IMR-90 (cell line): Measurements from ENCODE around the gene MTX3. TPM values are rescaled to one million over a fixed set of nuclear protein-coding genes. Genes with fewer than 3 reads are reported as not detected.

ENCODE experiments used
- ATAC-seq: fragments of 200-7000 bp; cut with Tn5 transposase; 2 replicates; pipeline ENCODE4 v1.9.1; 2020; ENCODE audit warnings: low read depth, mild to moderate bottlenecking, moderate library complexity
- BruUV-seq: library from RNA; stranded (reverse); fragments of 400-500 nt; replicated peaks from 2 replicates; lab custom pipeline; 2021; lab: Mats Ljungman, UMichigan
- CTCF ChIA-PET: fragments of 300-600 bp; formaldehyde crosslinking; extraction: SDS; loops from one replicate; lab custom pipeline; 2021; ENCODE audit warnings: antibody characterized with exemption; lab: Yijun Ruan, JAX
- POLR2A ChIA-PET: fragments of 300-600 bp; sonication (Branson Sonifier 250); formaldehyde crosslinking; loops from one replicate; lab custom pipeline; 2022; ENCODE audit warnings: antibody characterized with exemption; ENCODE audit not compliant: unreplicated experiment; lab: Charles Lee
- DNase-seq: peaks from one replicate; pipeline ENCODE4 v3.0.0; 2013
- H2AFZ ChIP-seq: replicated peaks from 2 replicates; pipeline ENCODE3; 2013; ENCODE audit warnings: low read length, mild to moderate bottlenecking; ENCODE audit not compliant: poor library complexity
- H2AK5ac ChIP-seq: 2 replicates; pipeline ENCODE4 v1.6.1; 2013; ENCODE audit warnings: low read depth, low read length, inconsistent platforms
- H2AK9ac ChIP-seq: replicated peaks from 2 replicates; pipeline ENCODE3; 2013; ENCODE audit warnings: mild to moderate bottlenecking, low read depth, low read length, moderate library complexity; ENCODE audit not compliant: poor library complexity
- H2BK120ac ChIP-seq: 2 replicates; pipeline ENCODE4 v1.6.1; 2013; ENCODE audit warnings: low read depth, low read length, inconsistent platforms
- H2BK15ac ChIP-seq: 3 replicates; pipeline ENCODE4 v1.6.1; 2013; ENCODE audit warnings: low read depth, low read length, inconsistent platforms
- H2BK20ac ChIP-seq: 2 replicates; pipeline ENCODE4 v1.6.1; 2013; ENCODE audit warnings: low read depth, mild to moderate bottlenecking, inconsistent platforms, low read length, moderate library complexity
- H2BK5ac ChIP-seq: 2 replicates; pipeline ENCODE4 v1.6.1; 2013; ENCODE audit warnings: mild to moderate bottlenecking, low read depth, low read length, inconsistent platforms; ENCODE audit not compliant: poor library complexity, severe bottlenecking
- H3K14ac ChIP-seq: replicated peaks from 2 replicates; pipeline ENCODE4 v1.6.1; 2013; ENCODE audit warnings: low read depth, low read length, inconsistent platforms
- H3K18ac ChIP-seq: 2 replicates; pipeline ENCODE4 v1.6.1; 2013; ENCODE audit warnings: low read depth, low read length, control low read depth
- H3K23ac ChIP-seq: 2 replicates; pipeline ENCODE4 v1.6.1; 2013; ENCODE audit warnings: low read depth, low read length, inconsistent platforms
- H3K27ac ChIP-seq: 2 replicates; pipeline ENCODE4 v1.5.1; 2013; ENCODE audit warnings: mild to moderate bottlenecking, control low read depth, low read length; ENCODE audit not compliant: insufficient read depth
- H3K27me3 ChIP-seq: 2 replicates; pipeline ENCODE4 v1.6.1; 2013; ENCODE audit warnings: low read length; ENCODE audit not compliant: control insufficient read depth, insufficient read depth
- H3K36me3 ChIP-seq: 2 replicates; pipeline ENCODE4 v1.6.1; 2013; ENCODE audit warnings: low read length, mixed read lengths; ENCODE audit not compliant: control insufficient read depth, insufficient read depth
- H3K4ac ChIP-seq: 2 replicates; pipeline ENCODE4 v1.6.1; 2013; ENCODE audit warnings: low read depth, low read length, inconsistent platforms
- H3K4me1 ChIP-seq: 2 replicates; pipeline ENCODE4 v1.6.1; 2013; ENCODE audit warnings: low read length, mixed read lengths; ENCODE audit not compliant: control insufficient read depth, insufficient read depth
- H3K4me2 ChIP-seq: 2 replicates; pipeline ENCODE4 v1.6.1; 2013; ENCODE audit warnings: low read depth, mild to moderate bottlenecking, control low read depth, low read length, moderate library complexity
- H3K4me3 ChIP-seq: 2 replicates; pipeline ENCODE4 v1.5.1; 2013; ENCODE audit warnings: low read depth, mild to moderate bottlenecking, control low read depth, low read length, moderate library complexity; ENCODE audit not compliant: insufficient read depth
- H3K56ac ChIP-seq: 2 replicates; pipeline ENCODE4 v1.6.1; 2013; ENCODE audit warnings: low read length, inconsistent platforms; ENCODE audit not compliant: insufficient read depth; ENCODE audit errors: extremely low read depth
- H3K79me1 ChIP-seq, 2 experiments: 2 replicates each; pipeline ENCODE4 v1.6.1; 2013; ENCODE audit warnings: low read length in 2 of 2, inconsistent platforms in 1 of 2, low read depth in 1 of 2
- H3K9ac ChIP-seq: 2 replicates; pipeline ENCODE4 v1.6.1; 2013; ENCODE audit warnings: low read depth, low read length, control low read depth
- H3K9me1 ChIP-seq: 2 replicates; pipeline ENCODE4 v1.6.1; 2013; ENCODE audit warnings: low read length, inconsistent platforms; ENCODE audit not compliant: insufficient read depth
- H3K9me3 ChIP-seq: 2 replicates; pipeline ENCODE4 v1.6.1; 2013; ENCODE audit warnings: low read length; ENCODE audit not compliant: control insufficient read depth, insufficient read depth
- H4K20me1 ChIP-seq: 2 replicates; pipeline ENCODE4 v1.6.1; 2013; ENCODE audit warnings: low read length, inconsistent platforms; ENCODE audit not compliant: insufficient read depth
- H4K5ac ChIP-seq: 2 replicates; pipeline ENCODE4 v1.6.1; 2013; ENCODE audit warnings: mild to moderate bottlenecking, low read depth, low read length, control low read depth
- H4K8ac ChIP-seq, 2 experiments: 2 replicates each; pipeline ENCODE4 v1.6.1; 2013; ENCODE audit warnings: low read depth in 2 of 2, low read length in 2 of 2, control low read depth in 1 of 2, inconsistent platforms in 1 of 2
- H4K91ac ChIP-seq: 2 replicates; pipeline ENCODE4 v1.6.1; 2013; ENCODE audit warnings: low read depth, low read length, inconsistent platforms; ENCODE audit not compliant: insufficient read depth
- BHLHE40 ChIP-seq: fragments of 150-350 bp; IDR thresholded peaks from 2 replicates; pipeline ENCODE4 v1.6.1; 2016; ENCODE audit warnings: mild to moderate bottlenecking, low read depth, low read length
- CEBPB ChIP-seq: IDR thresholded peaks from 2 replicates; pipeline ENCODE4 v1.6.1; 2012; ENCODE audit warnings: low read depth, low read length, improper control_type of control experiment
- CHD1 ChIP-seq: IDR thresholded peaks from 2 replicates; pipeline ENCODE4 v1.6.1; 2012; ENCODE audit warnings: low read depth, low read length, improper control_type of control experiment
- FOS ChIP-seq: fragments of 150-350 bp; IDR thresholded peaks from 2 replicates; pipeline ENCODE4 v1.6.1; 2016; ENCODE audit warnings: low read depth, low read length
- MAFK ChIP-seq: IDR thresholded peaks from 2 replicates; pipeline ENCODE4 v1.6.1; 2012; ENCODE audit warnings: low read depth, low read length, improper control_type of control experiment
- MAZ ChIP-seq: IDR thresholded peaks from 2 replicates; pipeline ENCODE4 v1.6.1; 2012; ENCODE audit warnings: low read depth, mild to moderate bottlenecking, low read length, improper control_type of control experiment, moderate library complexity, borderline replicate concordance
- MXI1 ChIP-seq: IDR thresholded peaks from 2 replicates; pipeline ENCODE4 v1.6.1; 2012; ENCODE audit warnings: low read depth, mild to moderate bottlenecking, low read length, moderate library complexity, borderline replicate concordance
- NFE2L2 ChIP-seq: fragments of 150-350 bp; IDR thresholded peaks from 2 replicates; pipeline ENCODE4 v1.6.1; 2016; ENCODE audit warnings: low read depth, mild to moderate bottlenecking, low read length
- POLR2A ChIP-seq: IDR thresholded peaks from 2 replicates; pipeline ENCODE4 v1.6.1; 2012; ENCODE audit warnings: mild to moderate bottlenecking, low read depth, low read length
- RAD21 ChIP-seq: IDR thresholded peaks from 2 replicates; pipeline ENCODE4 v1.6.1; 2012; ENCODE audit warnings: low read length, improper control_type of control experiment
- RCOR1 ChIP-seq: IDR thresholded peaks from 2 replicates; pipeline ENCODE4 v1.6.1; 2012; ENCODE audit warnings: mild to moderate bottlenecking, low read length, improper control_type of control experiment; ENCODE audit not compliant: insufficient replicate concordance
- RFX5 ChIP-seq: IDR thresholded peaks from 2 replicates; pipeline ENCODE4 v1.8.0; 2012; ENCODE audit warnings: low read depth, mild to moderate bottlenecking, low read length, moderate library complexity
- SMC3 ChIP-seq: fragments of 150-350 bp; IDR thresholded peaks from 2 replicates; pipeline ENCODE4 v1.6.1; 2016; ENCODE audit warnings: low read depth, mild to moderate bottlenecking, antibody characterized with exemption, low read length, moderate library complexity
- WGBS, 2 experiments: methylation state at CpG; one replicate each; pipeline versions ENCODE4 v1.1.5 to v1.1.7; 2013; ENCODE audit warnings: missing lambda C conversion rate in 2 of 2; ENCODE audit not compliant: insufficient read length in 1 of 2; ENCODE audit errors: extremely low coverage in 2 of 2; 5-methylcytosine and 5-hydroxymethylcytosine counted together
- dilution Hi-C: fragments of 300-500 bp; cut with HindIII; formaldehyde crosslinking; loops from one replicate; pipeline ENCODE4 v1.14.3; 2018; ENCODE audit warnings: low sequenced_read_pairs; ENCODE audit not compliant: unreplicated experiment
- in situ Hi-C: fragments of 300-500 bp; cut with MboI; formaldehyde crosslinking; loops from 3 replicates; pipeline ENCODE4 v1.14.3; 2019; ENCODE audit warnings: low sequenced_read_pairs, inconsistent platforms, mixed read lengths
- intact Hi-C: fragments of 100-400 bp; cut with micrococcal nuclease; formaldehyde crosslinking; loops from 2 replicates; pipeline ENCODE4 v1.10.0; 2022
- polyA plus RNA-seq, 3 experiments: library from polyadenylated mRNA; depleted of rRNA; stranded (reverse); fragments of >200 nt; gene quantifications; 2 replicates each; pipeline ENCODE4 v1.2.3, GENCODE V29; 2012; ENCODE audit warnings: low replicate concordance in 1 of 3
- total RNA-seq: library from RNA; depleted of rRNA; stranded (reverse); fragments of >200 nt; gene quantifications from 2 replicates; pipeline ENCODE4 v1.2.3, GENCODE V29; 2012
- TF ChIP-seq, protein P1 (sequence below): conservative IDR thresholded peaks from 2 replicates; pipeline ENCODE4 v1.5.1; 2012; ENCODE audit warnings: mild to moderate bottlenecking, low read depth, low read length, improper control_type of control experiment
- TF ChIP-seq, protein P2 (sequence below): fragments of 150-350 bp; IDR thresholded peaks from 2 replicates; pipeline ENCODE4 v1.6.1; 2016; ENCODE audit warnings: low read depth, mild to moderate bottlenecking, low read length, moderate library complexity, borderline replicate concordance
- TF ChIP-seq, protein P3 (sequence below): fragments of 150-350 bp; IDR thresholded peaks from 2 replicates; pipeline ENCODE4 v1.6.1; 2017; ENCODE audit warnings: mild to moderate bottlenecking, antibody characterized with exemption, low read length, low read depth

The MTX3 gene
- total and polyA plus RNA-seq, 2 of the 4 experiments (the other 2 are of a cell fraction), result 6.6 to 12.7 TPM

DNA sequence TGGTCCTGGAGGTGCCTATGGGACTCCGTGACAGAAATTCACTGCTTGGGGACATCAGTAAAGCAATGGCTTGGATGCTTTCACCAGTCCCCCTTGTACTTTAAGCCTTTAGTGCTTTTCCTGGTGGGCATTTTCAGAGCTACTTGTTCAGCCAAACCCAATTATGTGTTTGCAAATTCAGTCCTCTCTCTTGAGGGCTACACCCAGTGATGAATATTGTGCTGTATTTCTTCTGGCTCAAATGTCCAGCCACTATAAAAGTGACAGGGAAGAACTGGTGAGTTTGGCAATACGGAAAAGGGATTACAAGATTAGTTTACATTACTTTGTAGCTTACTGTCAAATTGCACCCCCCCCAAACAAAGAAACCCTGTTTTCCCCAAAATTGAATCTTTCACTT lies 48.6 kb upstream of the MTX3 start:
- dilution Hi-C loops, result no loop called here
- H2BK5ac ChIP-seq, result no peak overlapping the region
- H3K56ac ChIP-seq, result no peak overlapping the region
- no peaks in the 10 kb centered on the region for H3K79me1 ChIP-seq
- 83% methylated on average over 1 of the region's 2 CpGs; no CpG with 5 or more reads in 1 of the 2 experiments for WGBS, 2 experiments
- H3K4me2 ChIP-seq, result no peak overlapping the region
- CTCF ChIA-PET, result no interaction called here
- no peak overlapping the region for H3K27ac ChIP-seq
- intact Hi-C loops, result no loop called here
- no peaks in the 10 kb centered on the region for H3K4me1 ChIP-seq
- H4K5ac ChIP-seq, result no peak overlapping the region
- H3K36me3 ChIP-seq, result no peaks in the 10 kb centered on the region
- POLR2A ChIA-PET, result no interaction called here
- no TSS peak for BruUV-seq
- TF ChIP-seq BHLHE40, result no peak
- TF ChIP-seq, protein P1, sequence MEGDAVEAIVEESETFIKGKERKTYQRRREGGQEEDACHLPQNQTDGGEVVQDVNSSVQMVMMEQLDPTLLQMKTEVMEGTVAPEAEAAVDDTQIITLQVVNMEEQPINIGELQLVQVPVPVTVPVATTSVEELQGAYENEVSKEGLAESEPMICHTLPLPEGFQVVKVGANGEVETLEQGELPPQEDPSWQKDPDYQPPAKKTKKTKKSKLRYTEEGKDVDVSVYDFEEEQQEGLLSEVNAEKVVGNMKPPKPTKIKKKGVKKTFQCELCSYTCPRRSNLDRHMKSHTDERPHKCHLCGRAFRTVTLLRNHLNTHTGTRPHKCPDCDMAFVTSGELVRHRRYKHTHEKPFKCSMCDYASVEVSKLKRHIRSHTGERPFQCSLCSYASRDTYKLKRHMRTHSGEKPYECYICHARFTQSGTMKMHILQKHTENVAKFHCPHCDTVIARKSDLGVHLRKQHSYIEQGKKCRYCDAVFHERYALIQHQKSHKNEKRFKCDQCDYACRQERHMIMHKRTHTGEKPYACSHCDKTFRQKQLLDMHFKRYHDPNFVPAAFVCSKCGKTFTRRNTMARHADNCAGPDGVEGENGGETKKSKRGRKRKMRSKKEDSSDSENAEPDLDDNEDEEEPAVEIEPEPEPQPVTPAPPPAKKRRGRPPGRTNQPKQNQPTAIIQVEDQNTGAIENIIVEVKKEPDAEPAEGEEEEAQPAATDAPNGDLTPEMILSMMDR, result no peak
- TF ChIP-seq RAD21, result no peak
- TF ChIP-seq, protein P2, sequence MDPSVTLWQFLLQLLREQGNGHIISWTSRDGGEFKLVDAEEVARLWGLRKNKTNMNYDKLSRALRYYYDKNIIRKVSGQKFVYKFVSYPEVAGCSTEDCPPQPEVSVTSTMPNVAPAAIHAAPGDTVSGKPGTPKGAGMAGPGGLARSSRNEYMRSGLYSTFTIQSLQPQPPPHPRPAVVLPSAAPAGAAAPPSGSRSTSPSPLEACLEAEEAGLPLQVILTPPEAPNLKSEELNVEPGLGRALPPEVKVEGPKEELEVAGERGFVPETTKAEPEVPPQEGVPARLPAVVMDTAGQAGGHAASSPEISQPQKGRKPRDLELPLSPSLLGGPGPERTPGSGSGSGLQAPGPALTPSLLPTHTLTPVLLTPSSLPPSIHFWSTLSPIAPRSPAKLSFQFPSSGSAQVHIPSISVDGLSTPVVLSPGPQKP, result no peak
- TF ChIP-seq CHD1, result no peak
- TF ChIP-seq RFX5, result no peak
- TF ChIP-seq MXI1, result no peak
- TF ChIP-seq CEBPB, result no peak
- TF ChIP-seq, protein P3, sequence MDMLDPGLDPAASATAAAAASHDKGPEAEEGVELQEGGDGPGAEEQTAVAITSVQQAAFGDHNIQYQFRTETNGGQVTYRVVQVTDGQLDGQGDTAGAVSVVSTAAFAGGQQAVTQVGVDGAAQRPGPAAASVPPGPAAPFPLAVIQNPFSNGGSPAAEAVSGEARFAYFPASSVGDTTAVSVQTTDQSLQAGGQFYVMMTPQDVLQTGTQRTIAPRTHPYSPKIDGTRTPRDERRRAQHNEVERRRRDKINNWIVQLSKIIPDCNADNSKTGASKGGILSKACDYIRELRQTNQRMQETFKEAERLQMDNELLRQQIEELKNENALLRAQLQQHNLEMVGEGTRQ, result no peak
- TF ChIP-seq RCOR1, result no peak
- TF ChIP-seq POLR2A, result no peak
- no peak for TF ChIP-seq MAZ
- no peak for TF ChIP-seq SMC3
- TF ChIP-seq MAFK, result no peak
- no peak for TF ChIP-seq FOS
- no peak for TF ChIP-seq NFE2L2
- H2BK15ac ChIP-seq, result no peak overlapping the region
- H3K4me3 ChIP-seq, result no peak overlapping the region
- H3K18ac ChIP-seq, result no peak overlapping the region
- no peak overlapping the region for H2BK120ac ChIP-seq
- no peak overlapping the region for H2AK9ac ChIP-seq
- no peak for ATAC-seq
- H3K9me1 ChIP-seq, result no peaks in the 10 kb centered on the region
- no peak overlapping the region for H3K9ac ChIP-seq
- H2BK20ac ChIP-seq, result no peak overlapping the region
- H2AK5ac ChIP-seq, result no peak overlapping the region
- H3K23ac ChIP-seq, result no peak overlapping the region
- no peaks in the 10 kb centered on the region; the same call in 1 of the 2 replicates for H3K9me3 ChIP-seq
- DNase-seq, result no peak
- H2AFZ ChIP-seq, result no peak overlapping the region
- H3K27me3 ChIP-seq, result peaks cover 45% of the 10 kb centered on the region
- H4K20me1 ChIP-seq, result no peaks in the 10 kb centered on the region
- in situ Hi-C loops, result no loop called here
- no peak overlapping the region for H4K91ac ChIP-seq
- H3K4ac ChIP-seq, result no peak overlapping the region
- no peak overlapping the region for H4K8ac ChIP-seq
- no peak overlapping the region for H3K14ac ChIP-seq
